CD4-positive, alpha-beta T cell treated with Interleukin-17A for 4 hours (primary cell): Measurements from ENCODE around the gene CLTB.
A peak's percentile ranks its signal among the peaks of the same experiment; 100 is the strongest.

Source experiments
- DNase-seq: peaks from one replicate; pipeline ENCODE4 v3.0.0-alpha.2; 2020; ENCODE audit warnings: mixed read lengths

Gene CLTB

DNA sequence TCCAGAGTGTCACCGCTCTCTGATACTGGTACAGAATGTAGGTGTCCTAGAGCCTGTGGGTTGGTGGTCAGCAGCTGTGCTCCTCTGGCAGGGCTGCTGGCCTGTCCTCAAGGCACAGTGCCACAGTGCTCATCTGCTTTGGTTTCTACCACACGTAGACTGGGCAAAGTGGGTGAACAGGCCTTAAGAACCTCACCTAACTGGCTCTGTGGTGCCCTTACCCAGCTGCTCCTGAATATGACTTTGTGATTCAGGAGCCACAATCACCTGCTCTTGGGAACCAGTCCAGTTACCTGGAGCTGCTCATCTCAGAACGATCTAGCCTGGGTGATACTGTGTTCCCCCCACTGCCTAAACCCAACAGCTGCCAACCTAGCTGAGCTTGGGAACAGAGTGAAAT is 34.4 kb downstream of the CLTB start:
- no peak for DNase-seq

- DNase-seq: no peak
These were observed 34.9 kb downstream of the CLTB start for GRCh38 chr5:176381423-176381822.

DNA sequence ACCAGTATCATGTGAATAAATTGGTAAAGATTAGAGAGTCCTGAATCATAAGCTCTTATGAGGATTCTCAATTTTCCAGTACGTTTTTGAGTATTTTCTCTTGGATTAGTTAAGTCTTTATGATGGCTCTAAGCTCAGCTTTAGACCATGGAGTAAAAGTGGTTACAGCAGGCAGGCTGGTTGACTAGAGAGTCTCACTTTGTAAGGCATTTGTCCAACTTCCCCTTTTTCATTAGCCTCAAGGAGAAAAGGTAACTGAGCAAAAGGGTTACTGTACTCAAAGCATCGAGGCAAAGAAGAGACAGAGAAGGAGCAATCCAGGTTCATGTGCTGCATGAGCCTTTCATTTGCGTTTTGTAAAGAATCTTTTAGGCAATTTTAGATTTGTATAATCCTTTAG is 36.5 kb downstream of the CLTB start:
- DNase-seq: no peak

DNA sequence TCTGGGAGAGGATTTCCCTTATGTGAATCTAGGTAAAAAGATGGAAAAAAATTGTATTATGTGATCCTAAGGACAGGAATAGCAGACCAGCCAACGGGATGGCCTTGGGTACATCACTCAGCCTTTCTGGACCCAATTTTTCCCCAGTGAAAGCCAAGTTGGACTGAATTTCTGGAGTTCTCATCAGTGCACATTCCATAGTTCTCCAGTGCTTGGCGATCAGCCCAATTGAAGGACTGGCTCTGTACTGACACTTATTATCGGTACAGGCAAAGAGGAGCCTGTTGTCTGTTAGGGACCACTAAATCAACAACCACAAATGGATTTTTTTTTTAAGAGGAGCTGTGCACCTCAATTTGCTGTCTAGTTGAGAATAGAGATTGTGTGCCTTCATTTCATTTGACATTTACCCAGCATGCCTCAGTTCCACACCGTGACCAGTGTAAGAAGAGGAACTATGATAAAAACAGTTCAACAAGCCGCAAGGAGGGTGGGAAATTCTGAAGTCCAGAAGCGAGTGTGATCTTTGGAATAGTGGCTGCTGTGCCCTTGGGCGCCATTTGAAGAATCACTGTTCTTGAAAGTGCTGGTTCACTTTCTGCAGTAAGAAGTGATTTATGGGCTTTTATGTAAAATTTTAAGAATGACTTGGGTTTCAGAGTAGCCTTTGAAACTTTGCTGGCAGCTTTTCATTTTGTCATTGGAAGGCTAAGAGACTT is 43.1 kb downstream of the CLTB start:
- DNase-seq: no peak

DNA sequence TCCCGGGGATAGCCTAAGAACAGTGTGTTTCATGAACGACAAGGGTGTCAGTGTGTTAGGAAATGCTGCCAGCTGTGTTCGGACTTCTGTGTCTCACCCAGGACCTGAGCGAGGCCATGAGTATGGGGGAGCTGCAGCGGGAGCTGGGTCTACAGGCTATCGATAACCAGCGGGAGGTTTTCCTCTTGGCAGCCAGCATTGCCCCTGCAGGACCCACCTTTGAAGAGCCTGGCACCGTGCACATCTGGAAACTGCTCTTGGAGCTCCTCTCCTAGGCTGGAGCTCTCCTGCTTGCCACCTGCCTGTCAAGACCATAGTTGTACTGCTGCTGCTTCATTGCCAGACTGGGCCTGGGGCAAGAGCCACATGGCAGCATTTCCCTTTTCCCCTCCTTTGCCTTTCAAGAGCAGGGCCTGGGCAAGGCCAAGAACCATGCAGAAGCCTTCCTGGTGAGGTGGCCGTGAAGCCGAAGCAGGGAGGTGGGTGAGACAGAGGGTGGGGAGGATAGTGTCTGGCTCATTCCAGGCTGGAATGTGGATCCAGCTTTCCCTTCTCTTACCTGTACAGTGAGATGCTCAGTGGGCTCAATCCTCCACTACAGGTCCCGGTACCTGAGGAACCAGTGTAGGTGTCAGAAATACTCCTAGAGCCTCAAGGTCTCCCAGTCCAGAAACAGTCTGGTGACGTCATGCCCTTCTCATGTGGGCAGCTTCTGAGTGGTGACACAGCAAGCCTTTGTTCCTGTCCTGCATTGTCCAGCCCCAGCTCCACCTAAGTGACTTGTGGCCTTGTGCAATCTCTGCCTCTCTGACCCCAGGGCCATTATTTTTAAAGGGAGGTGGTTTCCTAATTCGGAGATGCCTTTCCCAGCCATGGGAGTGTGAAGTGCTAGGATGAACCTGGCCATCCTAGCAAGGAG is 44.5 kb downstream of the CLTB start:
- DNase-seq: no peak

DNA sequence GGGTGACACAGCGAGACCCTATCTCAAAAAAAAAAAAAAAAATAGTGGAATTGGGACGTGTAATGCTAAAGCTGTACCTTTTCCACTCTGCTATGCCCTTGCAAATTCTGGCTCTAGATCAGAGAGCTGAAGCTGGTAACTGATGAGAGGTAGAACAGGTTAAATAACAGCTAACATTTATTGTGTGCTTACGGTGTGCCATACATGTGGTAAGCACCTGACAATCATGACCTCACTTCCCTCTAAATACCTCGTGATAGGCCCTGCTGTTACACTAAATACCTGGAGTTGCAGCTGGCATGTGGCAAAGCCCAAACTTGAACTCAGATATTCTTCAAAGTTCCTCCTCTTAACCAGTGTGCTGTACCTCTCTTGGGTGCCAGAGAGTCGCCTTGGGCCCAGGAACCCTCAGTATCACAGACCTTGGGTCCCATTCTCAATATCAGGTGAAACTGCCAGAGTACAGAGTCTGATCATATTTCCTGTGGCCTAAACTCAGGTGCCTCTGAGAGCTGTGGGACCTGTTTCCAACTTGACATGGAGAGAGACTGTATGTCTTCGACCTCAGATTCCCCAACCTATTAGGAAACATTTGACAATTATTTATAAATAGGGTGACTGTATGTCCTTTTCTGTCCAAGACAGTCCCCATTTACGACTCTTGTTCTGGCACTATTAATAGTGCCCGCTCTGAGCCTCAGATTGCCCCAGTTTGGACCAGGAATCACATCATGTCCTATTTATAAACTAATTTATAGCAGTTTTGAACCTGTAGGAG is 46.2 kb downstream of the CLTB start:
- no peak for DNase-seq

GRCh38 chr5:176368726-176369125 is 47.6 kb downstream of the CLTB start:
- DNase-seq: no peak

- DNase-seq: no peak
These were observed 50.0 kb downstream of the CLTB start for GRCh38 chr5:176366232-176366894.

DNA sequence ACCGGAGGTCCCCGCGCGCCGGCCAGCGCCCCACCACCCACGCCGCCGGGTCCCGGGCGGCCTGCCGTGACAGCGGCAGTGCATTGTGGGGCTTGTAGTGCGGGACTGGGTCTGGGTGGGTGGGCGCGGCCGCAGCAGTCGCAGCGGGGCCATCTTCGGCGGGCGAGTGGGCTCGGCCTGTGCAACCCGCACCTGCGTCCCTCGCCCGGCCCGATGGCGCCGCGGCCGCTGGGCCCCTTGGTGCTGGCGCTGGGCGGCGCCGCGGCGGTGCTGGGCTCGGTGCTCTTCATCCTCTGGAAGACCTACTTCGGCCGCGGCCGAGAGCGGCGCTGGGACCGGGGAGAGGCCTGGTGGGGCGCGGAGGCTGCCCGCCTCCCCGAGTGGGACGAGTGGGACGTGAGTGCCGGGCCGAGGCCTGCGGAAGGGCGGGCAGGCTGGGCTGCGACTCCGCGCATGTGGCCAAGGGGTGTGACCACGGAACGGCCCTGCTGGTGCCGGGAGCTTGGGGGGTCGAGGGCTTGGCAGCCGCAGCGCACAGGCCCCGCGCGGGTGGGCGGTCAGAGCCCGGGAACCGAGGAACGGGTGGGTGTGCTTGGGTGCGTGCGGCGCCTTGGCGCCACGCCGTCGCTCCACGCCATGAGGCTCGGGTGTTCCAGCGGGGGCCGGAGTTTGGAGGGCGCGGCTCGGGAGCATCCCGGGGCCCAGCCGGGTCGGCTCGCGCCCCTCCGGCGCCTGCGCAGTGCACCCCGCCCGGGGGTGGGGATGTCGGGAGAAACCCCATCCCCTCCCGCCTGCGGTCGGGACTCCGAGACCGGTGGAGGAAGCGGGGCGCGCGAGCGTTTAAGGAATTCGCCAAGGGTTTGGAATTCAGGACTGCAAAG is 50.7 kb downstream of the CLTB start, which contains the start of gene ARL10:
TSS of gene ARL10 (plus strand) at position 137 of the 881 bp plus-strand sequence. CDS start at position 214, 77 bp downstream.
- DNase-seq: peak; percentile 72

- no peak for DNase-seq
These were observed 51.5 kb downstream of the CLTB start for GRCh38 chr5:176364765-176365350.

DNA sequence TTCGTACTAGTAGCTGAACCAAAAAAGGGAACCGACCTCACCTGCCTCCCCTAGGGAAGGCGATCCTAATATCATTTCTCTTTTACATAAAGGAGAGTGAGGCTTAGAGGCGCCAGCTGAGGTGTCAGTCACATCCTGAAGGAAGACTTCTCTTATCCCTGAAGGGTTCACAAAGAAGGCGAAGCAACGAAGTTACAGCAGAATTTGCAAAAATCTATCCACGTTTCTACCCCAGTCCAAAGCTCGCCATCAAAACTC is 54.2 kb downstream of the CLTB start:
- DNase-seq: no peak

GRCh38 chr5:176361437-176362232 is 54.7 kb downstream of the CLTB start, which contains the start of gene KIAA1191:
Gene KIAA1191 (minus strand): TSS chr5:176361764. CDS start chr5:176359508, 2,256 bp downstream.
- DNase-seq: peak; percentile 97

GRCh38 chr5:176360894-176361436 is 55.4 kb downstream of the CLTB start:
- DNase-seq: no peak

- DNase-seq: no peak
These were observed 56.7 kb downstream of the CLTB start for GRCh38 chr5:176359658-176360057.

GRCh38 chr5:176356179-176356566 is 60.2 kb downstream of the CLTB start:
- DNase-seq: no peak

- no peak for DNase-seq
These were observed 60.8 kb downstream of the CLTB start for GRCh38 chr5:176355400-176356178.

- DNase-seq: no peak
These were observed 62.8 kb downstream of the CLTB start for GRCh38 chr5:176353533-176353932.

- no peak for DNase-seq
These were observed 64.0 kb downstream of the CLTB start for GRCh38 chr5:176352116-176352878.

DNA sequence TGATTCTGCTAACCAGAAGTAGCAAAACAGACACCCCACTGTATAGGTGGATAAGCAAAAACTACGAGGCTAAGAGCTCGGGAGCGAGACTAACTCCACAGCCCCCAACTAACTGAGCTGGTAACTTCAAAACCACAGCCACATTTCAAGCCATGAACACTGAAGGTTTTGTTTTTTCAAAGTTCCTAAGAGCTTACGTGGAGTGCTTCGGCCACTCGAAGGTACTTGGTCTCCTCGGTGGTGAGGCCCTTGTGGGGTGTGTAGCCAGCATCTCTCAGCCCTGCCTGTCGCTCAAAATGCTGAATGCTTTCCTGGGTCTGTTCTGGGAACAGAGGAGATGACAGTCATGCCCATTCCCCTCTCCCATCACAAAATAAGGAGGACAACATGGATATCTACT is 65.9 kb downstream of the CLTB start:
- DNase-seq: no peak
